T-helper 1 cell treated with Interleukin-12 subunit alpha and Interleukin-12 subunit beta and Interleukin-4 antibody, amounts not matched to agents 30 μg/mL and 1 μg/mL, for 36 hours (primary cell): Measurements from ENCODE around the gene TBC1D17.
A peak's percentile ranks its signal among the peaks of the same experiment; 100 is the strongest.

Experiments used
- H3K27ac Mint-ChIP-seq: one replicate; pipeline ENCODE4 v1.8.0; 2021; ENCODE audit warnings: mild to moderate bottlenecking, mixed read lengths
- H3K27me3 Mint-ChIP-seq: one replicate; pipeline ENCODE4 v1.8.0; 2021; ENCODE audit warnings: low read depth, mixed read lengths
- H3K36me3 Mint-ChIP-seq: one replicate; pipeline ENCODE4 v1.8.0; 2021; ENCODE audit warnings: low read depth, mixed read lengths
- H3K4me1 Mint-ChIP-seq: one replicate; pipeline ENCODE4 v1.8.0; 2021; ENCODE audit warnings: low read depth, mixed read lengths
- H3K4me3 Mint-ChIP-seq: one replicate; pipeline ENCODE4 v1.8.0; 2021; ENCODE audit warnings: mild to moderate bottlenecking, moderate library complexity, mixed read lengths
- H3K9me3 Mint-ChIP-seq: one replicate; pipeline ENCODE4 v1.8.0; 2021; ENCODE audit warnings: mixed read lengths

Gene TBC1D17

DNA sequence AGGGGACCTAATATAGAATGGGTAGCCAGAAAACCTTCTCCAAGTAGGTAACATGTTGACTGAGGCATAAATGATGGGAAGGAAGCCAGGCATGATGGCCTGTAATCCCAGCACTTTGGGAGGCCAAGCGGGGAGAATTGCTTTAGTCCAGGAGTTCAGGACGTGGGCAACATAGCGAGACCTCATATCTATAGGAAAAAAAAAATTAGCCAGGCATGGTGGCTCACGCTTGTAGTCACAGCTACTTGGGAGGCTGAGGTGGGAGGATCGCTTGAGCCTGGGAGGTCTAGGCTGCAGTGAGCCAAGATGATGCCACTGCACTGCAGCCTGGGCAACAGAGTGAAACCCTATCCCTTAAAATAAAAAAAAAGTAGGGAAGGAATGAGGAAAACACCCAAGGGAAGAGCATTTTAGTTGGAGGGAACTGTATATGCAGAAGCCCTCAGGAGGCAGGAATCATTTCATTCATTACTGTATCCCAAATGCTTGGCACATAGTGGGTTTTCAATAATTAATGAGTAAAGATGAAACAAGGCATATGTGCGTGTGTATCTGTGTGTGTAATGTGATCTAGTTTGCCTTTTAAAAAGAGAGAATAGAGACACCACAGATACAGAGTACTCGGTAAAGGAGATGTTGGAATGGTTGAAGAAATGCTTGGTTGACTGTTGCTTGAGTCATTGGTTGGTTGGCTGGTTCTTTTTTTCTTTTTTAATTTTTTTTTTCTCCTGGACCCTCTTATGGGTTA is 54.0 kb downstream of the TBC1D17 start:
- Mint-ChIP-seq H3K4me1 (peaks cover 43% of the 10 kb centered on the region), H3K27me3 (peaks cover 4% of the 10 kb centered on the region), H3K27ac (peak overlapping the region; percentile 22), H3K4me3 (no peak overlapping the region), H3K9me3 (peaks cover 4% of the 10 kb centered on the region), H3K36me3 (peaks cover 47% of the 10 kb centered on the region)

GRCh38 chr19:49932041-49932451 is 54.5 kb downstream of the TBC1D17 start:
- H3K27ac Mint-ChIP-seq, result peak overlapping the region; percentile 34
- peaks cover 45% of the 10 kb centered on the region for H3K36me3 Mint-ChIP-seq
- H3K4me3 Mint-ChIP-seq, result peak overlapping the region; percentile 15
- H3K4me1 Mint-ChIP-seq, result peaks cover 42% of the 10 kb centered on the region
- peaks cover 4% of the 10 kb centered on the region for H3K9me3 Mint-ChIP-seq
- H3K27me3 Mint-ChIP-seq, result peaks cover 10% of the 10 kb centered on the region

DNA sequence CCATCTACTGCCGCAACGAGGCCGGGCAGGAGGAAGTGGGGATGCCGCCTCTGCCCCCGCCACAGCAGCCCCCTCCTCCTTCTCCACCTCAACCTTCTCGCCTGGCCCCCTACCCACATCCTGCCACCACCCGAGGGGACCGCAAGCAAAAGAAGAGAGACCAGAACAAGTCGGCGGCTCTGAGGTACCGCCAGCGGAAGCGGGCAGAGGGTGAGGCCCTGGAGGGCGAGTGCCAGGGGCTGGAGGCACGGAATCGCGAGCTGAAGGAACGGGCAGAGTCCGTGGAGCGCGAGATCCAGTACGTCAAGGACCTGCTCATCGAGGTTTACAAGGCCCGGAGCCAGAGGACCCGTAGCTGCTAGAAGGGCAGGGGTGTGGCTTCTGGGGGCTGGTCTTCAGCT is 55.2 kb downstream of the TBC1D17 start:
- Mint-ChIP-seq H3K36me3 (peaks cover 38% of the 10 kb centered on the region), H3K27ac (peak overlapping the region; percentile 14), H3K9me3 (peaks cover 4% of the 10 kb centered on the region), H3K27me3 (peaks cover 10% of the 10 kb centered on the region), H3K4me1 (peaks cover 35% of the 10 kb centered on the region), H3K4me3 (no peak overlapping the region)

DNA sequence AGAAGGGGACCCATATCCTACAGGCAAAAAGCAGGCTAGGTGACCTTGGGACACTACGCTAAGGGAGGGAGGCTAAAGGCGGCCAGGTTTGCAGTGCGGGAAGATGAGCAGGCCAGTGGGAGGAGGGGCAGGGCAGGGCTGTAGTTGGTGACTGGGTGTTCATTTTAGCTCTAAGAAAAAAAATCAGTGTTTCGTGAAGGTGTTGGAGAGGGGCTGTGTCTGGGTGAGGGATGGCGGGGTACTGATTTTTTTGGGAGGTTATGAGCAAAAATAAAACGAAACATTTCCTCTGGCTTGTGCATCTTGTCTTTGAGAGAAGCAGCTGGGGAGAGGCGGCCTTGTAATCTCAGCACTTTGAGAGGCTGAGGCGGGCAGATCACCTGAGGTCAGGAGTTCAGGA is 56.1 kb downstream of the TBC1D17 start:
- Mint-ChIP-seq H3K4me1 (peaks cover 30% of the 10 kb centered on the region), H3K36me3 (peaks cover 33% of the 10 kb centered on the region), H3K27ac (no peak overlapping the region), H3K4me3 (peak overlapping the region; percentile 10), H3K9me3 (peaks cover 4% of the 10 kb centered on the region), H3K27me3 (peaks cover 10% of the 10 kb centered on the region)

GRCh38 chr19:49936549-49936948 is 59.0 kb downstream of the TBC1D17 start:
- peaks cover 18% of the 10 kb centered on the region for H3K4me1 Mint-ChIP-seq
- peaks cover 4% of the 10 kb centered on the region for H3K9me3 Mint-ChIP-seq
- H3K36me3 Mint-ChIP-seq, result peaks cover 15% of the 10 kb centered on the region
- H3K4me3 Mint-ChIP-seq, result no peak overlapping the region
- no peak overlapping the region for H3K27ac Mint-ChIP-seq
- H3K27me3 Mint-ChIP-seq, result peaks cover 10% of the 10 kb centered on the region

GRCh38 chr19:49937750-49938381 is 60.4 kb downstream of the TBC1D17 start:
- no peak overlapping the region for H3K4me3 Mint-ChIP-seq
- no peaks in the 10 kb centered on the region for H3K9me3 Mint-ChIP-seq
- H3K4me1 Mint-ChIP-seq, result peaks cover 8% of the 10 kb centered on the region
- no peak overlapping the region for H3K27ac Mint-ChIP-seq
- H3K36me3 Mint-ChIP-seq, result peaks cover 7% of the 10 kb centered on the region
- H3K27me3 Mint-ChIP-seq, result peaks cover 13% of the 10 kb centered on the region
